HepG2 (cell line): ENCODE data around the gene HSDL1. TPM values are rescaled to one million over a fixed set of nuclear protein-coding genes. Genes with fewer than 3 reads are reported as not detected.

Source experiments
- FIP1L1 ChIP-seq: fragments of 200-400 bp; formaldehyde crosslinking; IDR thresholded peaks from 2 replicates; pipeline ENCODE4 v1.6.1; 2018; ENCODE audit warnings: low read depth, mild to moderate bottlenecking, low read length, moderate library complexity, borderline replicate concordance; ENCODE audit not compliant: insufficient read depth
- JARID2 ChIP-seq: sonication (generic); formaldehyde crosslinking; IDR thresholded peaks from 2 replicates; pipeline ENCODE4 v1.8.1; 2023; ENCODE audit warnings: missing genetic modification reagents, inconsistent platforms; ENCODE audit not compliant: insufficient replicate concordance
- JUNB ChIP-seq: sonication (generic); formaldehyde crosslinking; IDR thresholded peaks from 2 replicates; pipeline ENCODE4 v1.8.0; 2022; ENCODE audit warnings: missing genetic modification reagents, mild to moderate bottlenecking, borderline replicate concordance
- polyA plus RNA-seq, 8 experiments: library from polyadenylated mRNA; depleted of rRNA in 3 of 8; stranded (reverse) in 7 of 8; unstranded in 1 of 8; fragments of >200 nt; fragmentation: Illumina TruSeq in 4 of 8; extraction: Trizol in 4 of 8; gene quantifications; 2 replicates each; pipeline versions ENCODE4 v1.2.1 to v1.2.3, GENCODE V29; 2011 to 2016; ENCODE audit warnings: low read depth in 4 of 8, missing spikeins in 1 of 8, mixed read lengths in 1 of 8; ENCODE audit not compliant: insufficient read depth in 1 of 8
- total RNA-seq, 5 experiments: library from RNA; depleted of rRNA; stranded (reverse); fragments of >200 nt; fragmentation: Illumina TruSeq; extraction: Trizol; gene quantifications; 2 replicates each; pipeline ENCODE4 v1.2.3, GENCODE V29; 2016; ENCODE audit warnings: low read depth in 1 of 5
- TF ChIP-seq, protein P1 (sequence below): sonication (generic); formaldehyde crosslinking; IDR thresholded peaks from 2 replicates; pipeline ENCODE4 v1.4.0; 2020; ENCODE audit warnings: missing genetic modification reagents
- TF ChIP-seq, protein P2 (sequence below): IDR thresholded peaks from 2 replicates; pipeline ENCODE4 v1.6.1; 2018; ENCODE audit warnings: missing genetic modification reagents
- TF ChIP-seq, protein P3 (sequence below): sonication (generic); formaldehyde crosslinking; IDR thresholded peaks from 2 replicates; pipeline ENCODE4 v1.4.0; 2020; ENCODE audit warnings: missing genetic modification reagents, borderline replicate concordance
- TF ChIP-seq, protein P4 (sequence below): sonication (generic); formaldehyde crosslinking; conservative IDR thresholded peaks from 2 replicates; pipeline ENCODE4 v1.5.0; 2020; ENCODE audit warnings: missing genetic modification reagents
- TF ChIP-seq, protein P5 (sequence below): sonication (generic); formaldehyde crosslinking; conservative IDR thresholded peaks from 2 replicates; pipeline ENCODE4 v1.4.0; 2020; ENCODE audit warnings: mild to moderate bottlenecking, missing genetic modification reagents, moderate library complexity

The HSDL1 gene
- total and polyA plus RNA-seq, 2 of the 13 experiments (the other 11 are each of a cell fraction or from before 2014, with no cell fraction given), result 49.2 to 49.7 TPM

DNA sequence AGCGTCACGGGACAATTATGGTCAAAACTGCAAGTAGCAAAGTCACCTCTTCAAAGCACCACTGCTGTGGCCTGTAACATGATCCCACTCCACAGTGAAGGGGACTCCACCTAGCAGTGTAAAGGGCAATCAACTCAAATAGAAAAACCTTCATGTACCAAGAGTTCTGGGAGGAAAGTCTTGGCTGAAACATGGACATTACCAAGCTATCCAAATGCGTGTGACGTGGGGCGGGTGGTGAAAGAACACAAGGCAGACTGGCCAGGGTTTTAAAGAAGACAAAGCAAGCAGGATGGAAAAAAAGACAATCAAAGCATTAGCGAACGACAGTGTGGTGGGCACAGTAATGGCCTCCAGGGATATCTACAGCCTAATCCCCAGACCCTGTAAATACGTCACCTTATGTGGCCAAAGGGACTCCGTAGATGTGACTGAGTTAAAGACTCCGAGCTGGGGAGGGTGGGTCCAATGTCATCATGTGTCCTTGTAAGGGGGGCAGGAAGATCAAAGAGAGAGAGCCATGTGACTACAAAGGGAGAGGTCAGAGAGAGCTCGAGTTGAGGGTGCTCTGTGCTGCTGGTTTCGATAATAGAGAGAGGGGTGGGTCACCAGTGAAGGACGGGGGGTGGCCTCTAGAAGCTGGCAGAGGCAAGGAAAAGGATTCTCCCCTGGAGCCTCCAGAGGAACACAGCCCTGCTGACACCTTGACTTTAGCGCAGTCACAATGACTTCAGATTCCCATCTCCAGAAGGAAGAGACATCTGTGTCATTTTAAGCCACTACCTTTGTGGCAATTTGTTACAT is 6.0 kb downstream of the HSDL1 start (continued):
- TF ChIP-seq, protein P1, sequence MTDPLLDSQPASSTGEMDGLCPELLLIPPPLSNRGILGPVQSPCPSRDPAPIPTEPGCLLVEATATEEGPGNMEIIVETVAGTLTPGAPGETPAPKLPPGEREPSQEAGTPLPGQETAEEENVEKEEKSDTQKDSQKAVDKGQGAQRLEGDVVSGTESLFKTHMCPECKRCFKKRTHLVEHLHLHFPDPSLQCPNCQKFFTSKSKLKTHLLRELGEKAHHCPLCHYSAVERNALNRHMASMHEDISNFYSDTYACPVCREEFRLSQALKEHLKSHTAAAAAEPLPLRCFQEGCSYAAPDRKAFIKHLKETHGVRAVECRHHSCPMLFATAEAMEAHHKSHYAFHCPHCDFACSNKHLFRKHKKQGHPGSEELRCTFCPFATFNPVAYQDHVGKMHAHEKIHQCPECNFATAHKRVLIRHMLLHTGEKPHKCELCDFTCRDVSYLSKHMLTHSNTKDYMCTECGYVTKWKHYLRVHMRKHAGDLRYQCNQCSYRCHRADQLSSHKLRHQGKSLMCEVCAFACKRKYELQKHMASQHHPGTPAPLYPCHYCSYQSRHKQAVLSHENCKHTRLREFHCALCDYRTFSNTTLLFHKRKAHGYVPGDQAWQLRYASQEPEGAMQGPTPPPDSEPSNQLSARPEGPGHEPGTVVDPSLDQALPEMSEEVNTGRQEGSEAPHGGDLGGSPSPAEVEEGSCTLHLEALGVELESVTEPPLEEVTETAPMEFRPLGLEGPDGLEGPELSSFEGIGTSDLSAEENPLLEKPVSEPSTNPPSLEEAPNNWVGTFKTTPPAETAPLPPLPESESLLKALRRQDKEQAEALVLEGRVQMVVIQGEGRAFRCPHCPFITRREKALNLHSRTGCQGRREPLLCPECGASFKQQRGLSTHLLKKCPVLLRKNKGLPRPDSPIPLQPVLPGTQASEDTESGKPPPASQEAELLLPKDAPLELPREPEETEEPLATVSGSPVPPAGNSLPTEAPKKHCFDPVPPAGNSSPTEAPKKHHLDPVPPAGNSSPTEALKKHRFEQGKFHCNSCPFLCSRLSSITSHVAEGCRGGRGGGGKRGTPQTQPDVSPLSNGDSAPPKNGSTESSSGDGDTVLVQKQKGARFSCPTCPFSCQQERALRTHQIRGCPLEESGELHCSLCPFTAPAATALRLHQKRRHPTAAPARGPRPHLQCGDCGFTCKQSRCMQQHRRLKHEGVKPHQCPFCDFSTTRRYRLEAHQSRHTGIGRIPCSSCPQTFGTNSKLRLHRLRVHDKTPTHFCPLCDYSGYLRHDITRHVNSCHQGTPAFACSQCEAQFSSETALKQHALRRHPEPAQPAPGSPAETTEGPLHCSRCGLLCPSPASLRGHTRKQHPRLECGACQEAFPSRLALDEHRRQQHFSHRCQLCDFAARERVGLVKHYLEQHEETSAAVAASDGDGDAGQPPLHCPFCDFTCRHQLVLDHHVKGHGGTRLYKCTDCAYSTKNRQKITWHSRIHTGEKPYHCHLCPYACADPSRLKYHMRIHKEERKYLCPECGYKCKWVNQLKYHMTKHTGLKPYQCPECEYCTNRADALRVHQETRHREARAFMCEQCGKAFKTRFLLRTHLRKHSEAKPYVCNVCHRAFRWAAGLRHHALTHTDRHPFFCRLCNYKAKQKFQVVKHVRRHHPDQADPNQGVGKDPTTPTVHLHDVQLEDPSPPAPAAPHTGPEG (CRISPR knock-in tag), result 0 out of 2 replicates have a peak, but pooled peaks have one; percentile 22
- TF ChIP-seq JUNB (CRISPR knock-in tag) (no peak), JARID2 (CRISPR knock-in tag) (peak; percentile 22), FIP1L1 (no peak)
- TF ChIP-seq, protein P2, sequence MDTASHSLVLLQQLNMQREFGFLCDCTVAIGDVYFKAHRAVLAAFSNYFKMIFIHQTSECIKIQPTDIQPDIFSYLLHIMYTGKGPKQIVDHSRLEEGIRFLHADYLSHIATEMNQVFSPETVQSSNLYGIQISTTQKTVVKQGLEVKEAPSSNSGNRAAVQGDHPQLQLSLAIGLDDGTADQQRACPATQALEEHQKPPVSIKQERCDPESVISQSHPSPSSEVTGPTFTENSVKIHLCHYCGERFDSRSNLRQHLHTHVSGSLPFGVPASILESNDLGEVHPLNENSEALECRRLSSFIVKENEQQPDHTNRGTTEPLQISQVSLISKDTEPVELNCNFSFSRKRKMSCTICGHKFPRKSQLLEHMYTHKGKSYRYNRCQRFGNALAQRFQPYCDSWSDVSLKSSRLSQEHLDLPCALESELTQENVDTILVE (CRISPR knock-in tag), result peak; percentile 70
- TF ChIP-seq, protein P3, sequence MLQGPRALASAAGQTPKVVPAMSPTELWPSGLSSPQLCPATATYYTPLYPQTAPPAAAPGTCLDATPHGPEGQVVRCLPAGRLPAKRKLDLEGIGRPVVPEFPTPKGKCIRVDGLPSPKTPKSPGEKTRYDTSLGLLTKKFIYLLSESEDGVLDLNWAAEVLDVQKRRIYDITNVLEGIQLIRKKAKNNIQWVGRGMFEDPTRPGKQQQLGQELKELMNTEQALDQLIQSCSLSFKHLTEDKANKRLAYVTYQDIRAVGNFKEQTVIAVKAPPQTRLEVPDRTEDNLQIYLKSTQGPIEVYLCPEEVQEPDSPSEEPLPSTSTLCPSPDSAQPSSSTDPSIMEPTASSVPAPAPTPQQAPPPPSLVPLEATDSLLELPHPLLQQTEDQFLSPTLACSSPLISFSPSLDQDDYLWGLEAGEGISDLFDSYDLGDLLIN, result 0 out of 2 replicates have a peak, but pooled peaks have one; percentile 47
- TF ChIP-seq, protein P4, sequence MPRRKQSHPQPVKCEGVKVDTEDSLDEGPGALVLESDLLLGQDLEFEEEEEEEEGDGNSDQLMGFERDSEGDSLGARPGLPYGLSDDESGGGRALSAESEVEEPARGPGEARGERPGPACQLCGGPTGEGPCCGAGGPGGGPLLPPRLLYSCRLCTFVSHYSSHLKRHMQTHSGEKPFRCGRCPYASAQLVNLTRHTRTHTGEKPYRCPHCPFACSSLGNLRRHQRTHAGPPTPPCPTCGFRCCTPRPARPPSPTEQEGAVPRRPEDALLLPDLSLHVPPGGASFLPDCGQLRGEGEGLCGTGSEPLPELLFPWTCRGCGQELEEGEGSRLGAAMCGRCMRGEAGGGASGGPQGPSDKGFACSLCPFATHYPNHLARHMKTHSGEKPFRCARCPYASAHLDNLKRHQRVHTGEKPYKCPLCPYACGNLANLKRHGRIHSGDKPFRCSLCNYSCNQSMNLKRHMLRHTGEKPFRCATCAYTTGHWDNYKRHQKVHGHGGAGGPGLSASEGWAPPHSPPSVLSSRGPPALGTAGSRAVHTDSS (CRISPR knock-in tag), result no peak
- TF ChIP-seq, protein P5, sequence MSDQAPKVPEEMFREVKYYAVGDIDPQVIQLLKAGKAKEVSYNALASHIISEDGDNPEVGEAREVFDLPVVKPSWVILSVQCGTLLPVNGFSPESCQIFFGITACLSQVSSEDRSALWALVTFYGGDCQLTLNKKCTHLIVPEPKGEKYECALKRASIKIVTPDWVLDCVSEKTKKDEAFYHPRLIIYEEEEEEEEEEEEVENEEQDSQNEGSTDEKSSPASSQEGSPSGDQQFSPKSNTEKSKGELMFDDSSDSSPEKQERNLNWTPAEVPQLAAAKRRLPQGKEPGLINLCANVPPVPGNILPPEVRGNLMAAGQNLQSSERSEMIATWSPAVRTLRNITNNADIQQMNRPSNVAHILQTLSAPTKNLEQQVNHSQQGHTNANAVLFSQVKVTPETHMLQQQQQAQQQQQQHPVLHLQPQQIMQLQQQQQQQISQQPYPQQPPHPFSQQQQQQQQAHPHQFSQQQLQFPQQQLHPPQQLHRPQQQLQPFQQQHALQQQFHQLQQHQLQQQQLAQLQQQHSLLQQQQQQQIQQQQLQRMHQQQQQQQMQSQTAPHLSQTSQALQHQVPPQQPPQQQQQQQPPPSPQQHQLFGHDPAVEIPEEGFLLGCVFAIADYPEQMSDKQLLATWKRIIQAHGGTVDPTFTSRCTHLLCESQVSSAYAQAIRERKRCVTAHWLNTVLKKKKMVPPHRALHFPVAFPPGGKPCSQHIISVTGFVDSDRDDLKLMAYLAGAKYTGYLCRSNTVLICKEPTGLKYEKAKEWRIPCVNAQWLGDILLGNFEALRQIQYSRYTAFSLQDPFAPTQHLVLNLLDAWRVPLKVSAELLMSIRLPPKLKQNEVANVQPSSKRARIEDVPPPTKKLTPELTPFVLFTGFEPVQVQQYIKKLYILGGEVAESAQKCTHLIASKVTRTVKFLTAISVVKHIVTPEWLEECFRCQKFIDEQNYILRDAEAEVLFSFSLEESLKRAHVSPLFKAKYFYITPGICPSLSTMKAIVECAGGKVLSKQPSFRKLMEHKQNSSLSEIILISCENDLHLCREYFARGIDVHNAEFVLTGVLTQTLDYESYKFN (CRISPR knock-in tag), result peak; percentile 90
